Measurements from ENCODE around the gene COL27A1. TPM values are rescaled to one million over a fixed set of nuclear protein-coding genes. Genes with fewer than 3 reads are reported as not detected.

The COL27A1 gene
- total and polyA plus RNA-seq, 4 donors: 10.9 to 25.6 (median 17.4) TPM

- Histone ChIP-seq H3K9ac (ENCODE audit: insufficient read depth in 1 of 2, low read length in 2 of 2) (no peak overlapping the region), H3K9me3 (ENCODE audit: control insufficient read depth in 4 of 4, insufficient read depth in 3 of 4, low read length in 3 of 4) (no peaks in the 10 kb centered on the region), H3K4me3 (no peak overlapping the region), H3K27me3 (ENCODE audit: control insufficient read depth in 3 of 3, insufficient read depth in 3 of 3, low read length in 2 of 3) (no peaks in the 10 kb centered on the region), H3K27ac (ENCODE audit: low read depth in 1 of 2, low read length in 1 of 2) (peak overlapping the region in 1 of 2 donors; percentile 79), H3K36me3 (ENCODE audit: control insufficient read depth in 4 of 4, insufficient read depth in 4 of 4, low read length in 4 of 4) (peaks cover 0 to 21% (median 5%) of the 10 kb centered on the region in 4 donors), H3K4me1 (ENCODE audit: control insufficient read depth in 5 of 5, insufficient read depth in 5 of 5, low read length in 5 of 5) (peaks cover 4 to 35% (median 11%) of the 10 kb centered on the region in 5 donors)
- DNase-seq: no peak
- ATAC-seq (ENCODE audit: insufficient read depth, low FRiP score): no peak
- WGBS, 2 donors: 92 to 96% methylated on average over 6 of the region's 6 CpGs
- TF ChIP-seq CTCF (IDR thresholded peaks at IDR 0.05; ENCODE audit: control extremely low read depth, extremely low read depth): no peak
Measured at GRCh38 chr9:114207845-114208244, 52.5 kb downstream of the COL27A1 start.

GRCh38 chr9:114209151-114209550, 53.8 kb downstream of the COL27A1 start:
- H3K4me3 ChIP-seq: no peak overlapping the region
- 93 to 95% methylated on average over 18 of the region's 18 CpGs for WGBS, 2 donors
- no peak for DNase-seq
- peaks cover 2 to 33% (median 14%) of the 10 kb centered on the region in 5 donors for H3K4me1 ChIP-seq (ENCODE audit: control insufficient read depth in 5 of 5, insufficient read depth in 5 of 5, low read length in 5 of 5)
- no peak for TF ChIP-seq CTCF (IDR thresholded peaks at IDR 0.05; ENCODE audit: control extremely low read depth, extremely low read depth)
- H3K27me3 ChIP-seq (ENCODE audit: control insufficient read depth in 3 of 3, insufficient read depth in 3 of 3, low read length in 2 of 3): no peaks in the 10 kb centered on the region
- no peak overlapping the region for H3K9ac ChIP-seq (ENCODE audit: insufficient read depth in 1 of 2, low read length in 2 of 2)
- no peak for ATAC-seq (ENCODE audit: insufficient read depth, low FRiP score)
- H3K27ac ChIP-seq (ENCODE audit: low read depth in 1 of 2, low read length in 1 of 2): no peak overlapping the region
- no peaks in the 10 kb centered on the region for H3K9me3 ChIP-seq (ENCODE audit: control insufficient read depth in 4 of 4, insufficient read depth in 3 of 4, low read length in 3 of 4)
- H3K36me3 ChIP-seq (ENCODE audit: control insufficient read depth in 4 of 4, insufficient read depth in 4 of 4, low read length in 4 of 4): peaks cover 0 to 29% (median 5%) of the 10 kb centered on the region in 4 donors

- WGBS, 2 donors: 87 to 94% methylated on average over 4 of the region's 4 CpGs
- Histone ChIP-seq H3K4me3 (no peak overlapping the region), H3K36me3 (ENCODE audit: control insufficient read depth in 4 of 4, insufficient read depth in 4 of 4, low read length in 4 of 4) (peaks cover 0 to 32% (median 8%) of the 10 kb centered on the region in 4 donors), H3K4me1 (ENCODE audit: control insufficient read depth in 5 of 5, insufficient read depth in 5 of 5, low read length in 5 of 5) (peaks cover 2 to 41% (median 14%) of the 10 kb centered on the region in 5 donors), H3K9me3 (ENCODE audit: control insufficient read depth in 4 of 4, insufficient read depth in 3 of 4, low read length in 3 of 4) (no peaks in the 10 kb centered on the region), H3K27me3 (ENCODE audit: control insufficient read depth in 3 of 3, insufficient read depth in 3 of 3, low read length in 2 of 3) (no peaks in the 10 kb centered on the region), H3K27ac (ENCODE audit: low read depth in 1 of 2, low read length in 1 of 2) (no peak overlapping the region), H3K9ac (ENCODE audit: insufficient read depth in 1 of 2, low read length in 2 of 2) (no peak overlapping the region)
- no peak for TF ChIP-seq CTCF (IDR thresholded peaks at IDR 0.05; ENCODE audit: control extremely low read depth, extremely low read depth)
- DNase-seq (no peak), ATAC-seq (ENCODE audit: insufficient read depth, low FRiP score) (no peak)
Measured at GRCh38 chr9:114210136-114210535, 54.8 kb downstream of the COL27A1 start.

GRCh38 chr9:114210691-114211276, 55.4 kb downstream of the COL27A1 start:
- DNase-seq (no peak), ATAC-seq (ENCODE audit: insufficient read depth, low FRiP score) (no peak)
- Histone ChIP-seq H3K36me3 (ENCODE audit: control insufficient read depth in 4 of 4, insufficient read depth in 4 of 4, low read length in 4 of 4) (peaks cover 0 to 33% (median 8%) of the 10 kb centered on the region in 4 donors), H3K27me3 (ENCODE audit: control insufficient read depth in 3 of 3, insufficient read depth in 3 of 3, low read length in 2 of 3) (no peaks in the 10 kb centered on the region), H3K4me3 (no peak overlapping the region), H3K9me3 (ENCODE audit: control insufficient read depth in 4 of 4, insufficient read depth in 3 of 4, low read length in 3 of 4) (no peaks in the 10 kb centered on the region), H3K4me1 (ENCODE audit: control insufficient read depth in 5 of 5, insufficient read depth in 5 of 5, low read length in 5 of 5) (peaks cover 2 to 48% (median 17%) of the 10 kb centered on the region in 5 donors), H3K27ac (ENCODE audit: low read depth in 1 of 2, low read length in 1 of 2) (no peak overlapping the region), H3K9ac (ENCODE audit: insufficient read depth in 1 of 2, low read length in 2 of 2) (no peak overlapping the region)
- WGBS, 2 donors: 72 to 82% methylated on average over 13 to 15 of the region's 15 CpGs
- no peak for TF ChIP-seq CTCF (IDR thresholded peaks at IDR 0.05; ENCODE audit: control extremely low read depth, extremely low read depth)

Data from lung (tissue), 12 donors.